ENCODE data around the gene CAMKMT.

CAMKMT gene

DNA sequence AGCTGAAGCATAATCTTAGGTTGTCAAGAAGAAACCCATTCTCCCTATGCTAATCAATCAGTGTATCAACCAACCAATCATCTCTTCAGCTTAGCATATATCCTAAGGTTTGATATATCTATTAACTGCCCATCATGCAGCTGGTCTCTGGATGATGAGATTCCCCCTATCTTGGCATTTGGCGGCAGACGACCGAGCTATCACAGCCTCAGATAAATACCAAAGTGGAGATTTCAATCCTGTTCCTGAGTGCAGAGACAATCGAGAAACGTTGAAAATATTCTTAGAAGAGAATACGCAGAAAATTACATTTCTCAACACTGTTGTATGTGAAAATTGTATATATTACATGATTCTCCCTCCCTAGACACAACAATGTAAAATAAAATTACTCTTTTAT, 320.7 kb downstream of the CAMKMT start:
- in situ Hi-C loops (cut with MboI; ENCODE audit: low sequenced_read_pairs), result no loop called here

DNA sequence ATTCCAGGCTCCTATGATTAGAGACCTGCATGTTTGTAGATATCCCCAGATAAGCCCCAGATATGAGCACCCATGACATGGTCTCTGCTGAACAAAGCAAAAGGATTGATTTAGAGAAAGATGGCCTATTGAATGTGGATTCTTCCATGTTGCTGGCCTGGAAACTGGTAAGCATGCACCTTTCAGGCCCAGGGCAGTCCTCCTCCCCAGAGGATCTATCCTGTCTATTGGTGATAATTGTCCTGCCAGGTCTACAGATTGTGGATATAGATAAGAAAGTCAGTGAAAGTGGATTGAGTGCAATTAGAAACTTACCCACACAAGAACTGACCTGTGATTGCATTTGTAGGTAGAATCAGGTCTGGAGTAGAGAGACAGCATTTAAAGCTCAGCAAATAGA, 322.8 kb downstream of the CAMKMT start:
- in situ Hi-C loops (cut with MboI; ENCODE audit: low sequenced_read_pairs), result no loop called here

DNA sequence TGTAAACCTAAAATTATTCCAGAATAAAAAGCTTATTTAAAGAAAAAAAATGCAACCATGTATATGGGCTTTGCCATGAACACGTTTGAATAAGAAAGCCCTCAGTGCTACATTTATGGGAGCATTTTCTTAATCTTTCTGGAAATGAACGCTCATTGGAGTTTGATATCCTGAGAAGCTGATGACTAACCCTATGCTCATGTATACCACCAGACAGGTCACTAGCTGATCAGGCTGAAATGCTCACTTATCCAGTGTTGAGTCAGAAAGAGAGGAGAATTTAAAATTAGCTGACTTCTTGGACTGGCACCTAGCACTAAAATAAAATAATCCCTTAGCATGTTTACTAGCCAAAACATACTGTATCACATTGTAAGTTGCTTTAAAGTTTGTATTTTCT, 324.8 kb downstream of the CAMKMT start:
- in situ Hi-C loops (cut with MboI; ENCODE audit: low sequenced_read_pairs), result no loop called here

DNA sequence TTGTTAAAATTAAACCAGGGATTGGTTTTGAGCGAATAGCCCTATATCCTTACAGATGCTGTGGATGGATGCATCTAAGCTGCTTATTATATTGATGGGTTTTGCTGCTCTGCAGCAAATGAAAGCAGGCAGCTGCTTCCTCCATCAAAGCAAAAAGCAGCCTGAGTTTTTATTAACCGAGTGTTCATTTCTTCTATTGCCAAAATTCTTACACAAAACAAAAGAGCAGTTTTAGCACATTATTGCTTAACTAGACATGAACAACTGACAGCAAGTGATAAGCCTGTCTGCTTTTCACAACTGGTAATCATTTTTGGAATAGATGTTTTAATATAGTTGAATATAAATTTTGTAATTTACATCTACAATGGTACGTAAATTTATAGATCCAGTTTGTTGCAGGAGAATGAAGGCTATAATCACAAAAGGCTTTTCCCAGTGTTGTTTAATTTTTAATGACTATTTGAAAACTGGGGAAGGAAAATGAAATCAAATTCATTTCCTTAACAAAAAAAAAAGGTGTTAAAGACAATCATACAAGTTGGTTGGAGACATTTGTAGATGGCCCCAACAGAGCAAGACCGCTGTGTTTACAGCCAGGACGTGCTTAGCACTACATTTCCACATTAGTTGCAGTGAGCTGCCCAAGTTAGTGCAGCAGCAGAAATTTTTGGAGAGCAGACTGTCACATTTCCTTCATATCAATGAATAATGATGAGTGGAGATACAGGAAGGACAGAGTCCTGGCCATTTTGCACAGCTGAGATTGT, 326.1 kb downstream of the CAMKMT start:
- in situ Hi-C loops (cut with MboI; ENCODE audit: low sequenced_read_pairs), result no loop called here

DNA sequence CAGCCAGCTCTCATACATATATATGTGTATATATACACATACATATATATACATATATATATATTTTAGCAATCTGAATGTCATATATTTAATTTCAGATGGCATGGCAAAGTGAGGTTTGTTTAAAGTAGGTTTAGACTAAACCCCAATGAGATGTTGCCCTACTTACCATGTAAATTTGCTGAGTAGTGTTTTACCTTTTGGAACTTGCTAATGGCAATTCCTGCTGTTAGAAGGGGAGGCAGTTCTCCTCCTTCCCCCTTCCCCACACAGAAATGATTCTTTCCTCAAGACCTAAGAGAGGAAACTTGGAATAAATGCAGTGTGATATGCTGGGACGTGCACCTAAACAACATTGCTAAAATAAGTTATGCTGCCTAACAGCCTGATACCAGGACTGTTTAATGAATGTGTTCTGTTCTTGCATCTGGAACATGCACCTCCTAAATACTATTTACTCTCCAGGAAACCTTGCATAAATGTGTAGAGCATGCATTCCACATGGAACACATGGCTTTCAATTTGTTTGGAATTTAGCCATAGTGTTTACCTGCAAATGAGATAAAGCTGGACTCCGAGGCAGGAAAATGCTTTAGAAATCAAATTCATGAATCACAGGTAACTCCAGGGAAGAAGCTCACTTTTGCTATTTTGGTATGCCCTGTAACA, 326.8 kb downstream of the CAMKMT start:
- in situ Hi-C loops (cut with MboI; ENCODE audit: low sequenced_read_pairs), result no loop called here

DNA sequence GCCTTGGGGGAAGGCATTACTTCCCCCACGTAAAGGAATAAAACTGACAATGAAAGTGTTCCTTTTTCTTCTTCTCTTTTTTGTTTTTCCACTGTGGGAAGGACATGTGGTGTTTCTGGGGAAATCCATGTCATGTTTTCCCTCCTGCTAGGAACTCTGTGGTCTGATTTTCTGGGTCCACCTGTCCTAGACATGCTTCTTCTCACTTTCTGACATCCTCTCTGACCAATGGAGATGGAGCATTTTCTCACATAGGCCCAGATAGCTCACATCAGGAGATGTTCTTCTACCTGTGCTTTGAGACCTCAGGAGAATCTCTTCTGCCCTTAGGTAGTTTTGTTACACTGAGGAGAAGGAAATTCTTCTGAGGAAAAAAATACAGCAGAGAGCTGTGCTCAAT, 327.8 kb downstream of the CAMKMT start:
- in situ Hi-C loops (cut with MboI; ENCODE audit: low sequenced_read_pairs), result no loop called here

DNA sequence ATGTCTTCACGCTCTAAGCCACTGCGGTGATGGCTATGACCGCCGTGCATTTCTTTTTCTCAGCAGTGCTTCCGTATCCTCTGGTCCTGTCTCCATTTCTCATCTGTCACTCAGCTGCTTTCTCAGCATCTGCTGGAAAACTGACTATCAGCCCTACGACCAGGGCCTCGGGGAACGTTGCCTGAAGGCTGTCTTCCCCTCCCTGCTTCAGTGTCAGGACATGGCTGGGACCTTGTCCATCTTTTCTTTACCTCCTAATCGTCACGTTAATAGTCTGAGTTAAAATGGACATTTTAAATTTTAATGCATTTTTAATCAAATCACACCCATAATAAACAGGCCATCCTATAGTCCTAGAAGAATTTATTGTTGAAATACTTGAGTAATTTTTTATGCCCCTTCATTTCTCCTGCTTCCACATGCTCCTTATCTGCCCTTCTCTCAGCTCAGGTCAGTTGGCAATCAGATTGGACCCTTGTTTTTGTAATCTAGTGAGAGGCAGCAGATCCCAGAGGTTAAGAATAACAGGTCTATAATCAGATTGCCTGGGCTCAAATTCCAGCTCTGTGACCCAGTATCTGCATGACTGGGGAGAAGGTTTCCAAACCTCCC, 329.5 kb downstream of the CAMKMT start:
- in situ Hi-C loops (cut with MboI; ENCODE audit: low sequenced_read_pairs), result no loop called here

DNA sequence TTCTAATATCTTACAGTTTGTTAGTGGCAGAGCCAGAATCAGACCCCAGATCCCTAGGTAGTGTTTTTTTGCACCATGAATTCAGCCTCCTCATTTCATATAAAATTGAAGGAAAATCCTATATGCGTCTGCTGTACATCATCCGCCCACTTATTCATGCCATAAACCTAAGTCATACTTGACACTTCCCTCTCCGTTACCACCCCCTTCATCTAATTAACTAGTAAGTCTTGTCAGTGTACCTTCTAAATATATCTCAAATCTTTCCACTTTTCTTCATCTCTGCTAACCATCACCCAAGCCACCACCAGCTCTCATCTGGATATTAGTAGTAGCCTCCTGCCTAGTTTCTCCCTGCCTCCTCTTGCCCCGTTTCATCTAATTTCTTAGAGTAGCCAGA, 331.1 kb downstream of the CAMKMT start:
- in situ Hi-C loops (cut with MboI; ENCODE audit: low sequenced_read_pairs), result no loop called here

DNA sequence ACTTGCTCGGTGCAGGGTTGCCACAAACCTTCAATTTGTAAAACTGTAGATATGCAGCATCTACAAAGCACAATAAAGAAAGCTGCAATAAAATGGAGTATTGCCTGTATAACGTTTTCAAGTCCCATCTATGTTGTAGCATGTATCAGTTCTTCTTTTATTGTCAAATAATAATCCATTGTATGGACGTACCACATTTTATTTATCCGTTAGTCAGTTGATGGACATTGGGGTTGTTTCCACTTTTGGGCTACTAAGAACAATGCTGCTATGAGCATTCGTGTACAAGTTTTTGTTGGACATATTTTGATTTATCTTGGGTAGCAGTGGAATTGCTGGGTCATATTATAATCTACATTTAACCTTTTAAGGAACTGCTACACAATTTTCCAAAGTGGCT, 339.1 kb downstream of the CAMKMT start:
- in situ Hi-C loops (cut with MboI; ENCODE audit: low sequenced_read_pairs), result no loop called here

DNA sequence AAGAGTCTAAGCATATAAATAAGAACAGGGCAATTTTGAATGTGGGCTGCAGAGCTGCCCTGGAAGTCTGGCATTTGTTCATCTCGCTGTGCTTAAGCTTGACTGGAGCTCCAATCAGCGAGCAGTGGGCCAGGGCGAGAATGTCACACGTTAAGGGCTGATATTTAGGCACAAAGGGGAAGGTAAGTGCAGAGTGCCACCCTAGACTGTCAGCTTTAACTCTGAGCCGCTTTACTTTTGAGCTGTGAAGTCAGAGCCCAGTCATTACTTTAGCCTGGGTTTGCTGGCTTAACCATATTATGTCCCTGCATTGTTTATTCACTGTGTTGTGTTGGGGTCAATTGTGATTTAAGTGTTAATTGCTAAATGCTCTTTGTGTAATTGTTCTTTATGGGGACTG, 343.6 kb downstream of the CAMKMT start:
- in situ Hi-C loops (cut with MboI; ENCODE audit: low sequenced_read_pairs), result no loop called here

DNA sequence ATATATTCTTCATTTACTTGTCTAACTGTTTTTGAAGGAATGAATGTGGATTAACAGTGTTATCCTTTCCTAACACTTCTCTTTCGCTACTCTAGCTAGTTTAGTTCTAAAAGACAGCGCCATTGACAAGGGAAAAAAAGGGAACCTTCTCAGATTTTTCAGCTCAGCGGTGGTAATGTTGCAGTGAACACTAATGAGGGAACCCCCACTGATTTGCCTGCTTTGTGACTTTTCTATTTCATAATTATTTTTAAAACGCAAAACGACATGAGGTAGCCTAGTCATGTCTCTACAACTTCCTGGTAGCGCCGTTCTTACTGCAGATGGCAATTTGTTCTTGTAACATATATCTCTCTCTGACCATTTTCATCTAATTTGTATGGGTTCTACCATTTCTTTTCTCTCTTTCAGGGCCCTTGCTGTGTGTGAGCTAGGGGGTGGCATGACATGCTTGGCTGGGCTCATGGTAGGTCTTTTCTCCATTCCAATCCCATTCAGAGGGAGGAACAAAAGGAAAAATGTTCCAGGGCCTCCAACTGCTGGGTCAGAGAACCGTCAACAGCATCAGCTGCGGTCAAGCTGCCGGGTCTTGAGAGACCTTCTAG, 344.2 kb downstream of the CAMKMT start:
- in situ Hi-C loops (cut with MboI; ENCODE audit: low sequenced_read_pairs), result no loop called here

DNA sequence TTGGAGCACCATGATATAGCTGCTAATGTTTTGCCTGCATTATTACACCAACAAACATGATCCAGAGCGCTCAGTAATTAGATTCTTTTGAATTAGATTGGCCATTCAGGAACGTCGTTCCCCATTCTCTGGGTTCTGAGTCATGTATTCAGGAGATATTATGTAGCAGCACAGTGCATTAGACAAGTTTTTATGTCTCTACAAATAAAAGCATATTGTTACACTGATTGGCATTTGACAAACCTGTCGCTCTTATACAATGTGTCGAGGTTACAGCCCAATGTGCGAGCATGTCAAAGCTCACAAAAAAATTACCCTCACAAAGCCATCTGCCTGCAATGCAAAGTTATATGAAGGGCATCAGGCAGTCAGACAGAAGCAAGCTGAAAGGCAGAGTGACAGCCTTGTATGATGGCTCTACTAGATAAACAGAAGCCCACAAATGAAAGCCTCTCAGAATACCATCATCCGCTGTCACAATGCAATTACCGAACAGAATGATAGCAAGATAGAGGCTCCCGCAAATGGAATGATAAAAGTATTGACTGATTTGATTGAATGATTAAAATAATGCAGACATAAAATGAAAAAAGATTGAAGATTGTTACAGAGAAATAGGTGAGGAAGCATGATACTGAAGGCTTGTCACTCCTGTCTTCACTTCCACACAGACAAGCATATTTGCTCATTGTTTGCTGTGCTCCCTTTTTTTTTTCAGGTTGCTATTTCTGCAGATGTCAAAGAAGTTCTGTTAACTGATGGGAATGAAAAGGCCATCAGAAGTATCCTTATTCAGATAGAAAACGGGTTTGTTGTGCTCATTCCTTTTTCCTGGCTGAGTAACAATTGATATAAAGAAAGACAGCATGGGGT, 345.2 kb downstream of the CAMKMT start:
- in situ Hi-C loops (cut with MboI; ENCODE audit: low sequenced_read_pairs), result no loop called here

DNA sequence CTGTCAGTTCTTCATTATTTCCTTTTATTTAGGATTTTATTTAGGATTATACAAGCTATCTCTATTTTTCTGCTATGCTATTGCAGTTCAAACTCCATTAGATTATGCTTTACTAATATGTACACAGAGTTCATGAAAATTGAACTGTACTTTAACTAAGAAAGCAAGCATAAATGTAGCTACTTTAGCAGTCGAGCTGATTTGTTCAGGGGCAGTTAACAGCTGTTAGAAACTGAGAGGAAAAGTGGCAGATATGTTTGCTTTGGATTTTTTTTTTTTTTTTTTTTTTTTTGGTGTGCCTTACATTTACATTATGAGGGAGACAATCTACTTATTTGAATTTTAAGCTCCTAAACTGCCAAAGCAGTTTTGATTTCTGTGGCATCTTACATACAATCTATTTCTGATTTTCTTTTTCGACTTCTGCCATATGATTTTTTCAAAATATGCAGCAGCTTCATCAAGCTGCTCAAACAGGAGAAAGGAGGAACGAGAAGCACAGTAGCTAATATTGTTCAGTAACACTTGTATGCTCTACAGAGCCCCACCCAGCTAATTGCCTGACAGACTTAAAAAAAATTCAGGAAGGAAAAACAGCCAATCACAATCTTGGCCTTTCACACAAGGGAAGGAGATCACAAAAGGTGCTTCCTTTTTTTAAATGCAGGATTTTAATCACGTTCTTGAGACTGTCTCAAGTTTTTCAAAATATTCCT, 346.4 kb downstream of the CAMKMT start:
- in situ Hi-C loops (cut with MboI; ENCODE audit: low sequenced_read_pairs), result no loop called here

DNA sequence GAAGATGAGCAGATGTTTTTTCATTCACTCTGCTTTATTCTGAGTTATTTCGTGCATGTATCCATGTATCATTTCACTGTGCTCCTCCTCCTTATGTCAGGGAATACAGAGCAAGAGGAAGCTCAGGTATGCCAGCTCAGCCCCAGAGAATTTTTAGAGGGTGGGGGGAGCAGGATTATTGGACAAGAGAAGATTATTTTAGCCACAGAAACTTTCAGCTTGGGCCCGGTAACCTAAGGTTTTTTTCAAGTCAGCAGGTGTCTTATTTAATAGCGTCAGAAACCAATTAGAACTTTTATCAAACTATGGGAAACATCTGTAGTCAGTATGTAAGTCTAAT, 346.9 kb downstream of the CAMKMT start:
- in situ Hi-C loops (cut with MboI; ENCODE audit: low sequenced_read_pairs), result no loop called here

DNA sequence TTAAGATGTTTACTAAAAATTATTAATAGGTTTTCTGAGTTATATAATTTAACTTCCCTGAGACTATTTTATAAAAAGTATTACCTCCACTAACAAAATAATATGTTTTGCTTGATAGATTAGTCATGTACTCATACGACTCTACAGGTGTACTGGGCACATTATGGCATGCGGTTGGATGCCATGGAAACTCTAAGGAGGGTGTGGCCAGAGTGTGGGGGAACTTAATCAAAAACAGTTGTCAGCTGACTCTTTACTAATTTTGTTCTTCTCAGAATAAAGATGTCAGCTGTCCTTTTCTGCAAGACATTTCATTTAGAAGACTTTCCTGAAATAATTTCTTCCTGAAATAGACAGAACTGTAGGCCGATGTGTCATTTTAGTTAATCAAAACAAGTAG, 351.4 kb downstream of the CAMKMT start:
- in situ Hi-C loops (cut with MboI; ENCODE audit: low sequenced_read_pairs), result no loop called here

DNA sequence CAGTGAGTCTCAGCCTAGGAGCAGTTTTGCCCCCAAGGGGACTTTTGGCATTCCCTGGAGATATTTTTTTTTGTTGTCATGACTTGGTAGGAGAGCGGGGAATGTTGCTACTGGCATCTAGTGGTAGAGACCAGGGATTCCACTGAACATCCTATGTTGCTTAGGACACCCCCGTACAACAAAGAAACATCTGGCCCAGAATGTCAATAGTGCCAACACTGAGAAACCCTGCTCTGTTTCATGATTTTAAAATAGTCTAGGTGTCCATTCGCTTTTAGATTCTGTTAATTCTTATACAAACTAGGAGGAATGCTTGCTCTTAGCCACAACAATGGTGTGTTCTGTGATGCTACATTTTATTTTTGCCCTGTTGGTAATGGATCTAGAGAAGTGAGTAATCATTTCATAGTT, 353.9 kb downstream of the CAMKMT start:
- in situ Hi-C loops (cut with MboI; ENCODE audit: low sequenced_read_pairs), result no loop called here

DNA sequence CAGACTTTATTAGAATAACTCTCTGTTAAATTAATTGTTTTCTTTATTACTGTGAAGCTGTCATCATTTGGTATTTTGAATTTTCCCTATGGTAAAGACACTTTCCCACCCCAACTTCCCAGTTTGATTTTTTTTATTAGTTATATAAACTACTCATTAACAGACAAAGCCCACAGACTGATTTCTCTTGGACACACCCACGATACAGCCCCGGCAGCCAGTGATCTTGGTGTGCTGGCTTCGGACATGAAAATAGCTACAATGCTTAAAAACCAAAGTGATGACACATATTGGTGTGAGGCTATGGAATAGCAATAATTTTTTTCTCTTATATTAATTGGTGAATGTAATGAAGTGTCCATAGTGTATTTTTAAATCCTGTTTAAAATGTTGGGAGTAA, 354.4 kb downstream of the CAMKMT start:
- in situ Hi-C loops (cut with MboI; ENCODE audit: low sequenced_read_pairs), result no loop called here

DNA sequence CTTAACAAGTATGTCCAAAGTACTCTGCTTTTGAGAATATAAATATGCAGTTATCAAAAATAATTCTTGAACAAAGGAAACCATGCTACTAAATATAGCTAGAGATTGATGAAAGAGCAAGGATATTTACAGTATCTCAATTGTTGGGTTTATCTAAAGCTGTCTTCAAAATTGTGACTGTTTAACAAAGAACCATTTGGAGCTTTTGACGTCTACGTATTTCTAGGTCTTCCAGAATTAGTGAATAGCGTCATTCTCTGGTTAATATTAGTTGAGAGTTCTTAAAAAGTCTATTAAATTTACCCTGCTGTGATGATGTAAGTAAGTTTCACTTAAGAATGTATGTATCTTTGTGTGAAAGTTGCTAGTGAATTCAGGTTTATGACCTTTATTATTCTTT, 356.7 kb downstream of the CAMKMT start:
- in situ Hi-C loops (cut with MboI; ENCODE audit: low sequenced_read_pairs), result no loop called here

DNA sequence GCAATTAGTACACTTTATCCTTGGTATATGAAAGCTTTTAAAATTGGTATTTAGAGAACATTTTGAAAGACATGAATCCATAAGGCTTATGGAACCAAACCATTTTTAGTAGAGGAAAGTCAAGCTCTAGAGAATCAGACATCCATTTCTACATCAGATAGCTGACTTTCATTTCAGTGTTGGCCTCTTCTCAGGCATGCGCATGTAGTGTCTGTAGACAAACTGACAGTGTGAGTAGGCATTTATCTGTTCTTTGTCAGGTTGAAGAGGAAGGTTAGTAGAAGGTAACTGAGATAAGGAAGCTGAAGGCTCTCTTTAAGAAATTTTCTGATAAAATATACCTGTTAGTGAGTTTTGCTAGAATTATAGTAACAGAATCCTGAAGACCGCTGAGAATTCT, 357.8 kb downstream of the CAMKMT start:
- in situ Hi-C loops (cut with MboI; ENCODE audit: low sequenced_read_pairs), result no loop called here

DNA sequence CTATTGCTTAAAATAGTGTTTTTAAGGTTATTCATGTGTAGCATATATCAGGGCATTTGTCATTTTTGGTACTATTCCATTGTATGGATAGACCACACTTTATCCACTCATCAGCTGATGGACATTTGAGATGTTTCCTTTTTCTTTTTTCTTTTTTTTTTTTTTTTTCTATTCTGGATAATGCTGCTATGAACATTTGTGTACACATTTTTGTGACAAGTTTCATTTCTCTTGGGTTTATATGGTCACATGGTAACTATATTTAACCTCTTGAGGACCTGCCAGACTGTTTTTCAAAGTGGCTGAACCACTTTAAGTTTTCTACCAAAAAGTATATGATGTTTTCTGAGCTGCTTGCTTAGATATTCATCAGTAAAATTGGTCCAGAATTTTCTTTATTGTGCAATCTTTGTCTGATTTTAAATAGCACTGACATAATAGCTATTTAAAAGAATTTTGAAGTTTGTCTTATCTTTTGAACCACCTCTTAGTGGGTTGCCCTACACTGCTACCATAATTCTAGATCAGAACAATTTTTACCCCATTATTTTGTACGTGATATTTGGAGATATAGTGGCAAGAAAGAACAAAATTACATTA, 360.4 kb downstream of the CAMKMT start:
- in situ Hi-C loops (cut with MboI; ENCODE audit: low sequenced_read_pairs), result no loop called here
